GM18507 (cell line): ENCODE results near the gene OSTF1.

ENCODE experiments used
- DNase-seq: peaks from one replicate; pipeline ENCODE4 v3.0.0; 2011; ENCODE audit warnings: low read depth; ENCODE audit not compliant: insufficient read length; ENCODE audit errors: extremely low spot score
- FAIRE-seq: peaks from 2 replicates; lab custom pipeline; 2011; peaks lifted over from hg19 to GRCh38; lab: Jason Lieb, UNC

The OSTF1 gene

GRCh38 chr9:75148561-75148960 is 60.2 kb downstream of the OSTF1 start:
- DNase-seq = no peak

GRCh38 chr9:75149841-75150241 is 61.5 kb downstream of the OSTF1 start:
- peak; percentile 15 for FAIRE-seq
- no peak for DNase-seq

More at GRCh38 chr9:75148561-75148960, 60.2 kb downstream of the OSTF1 start:
- no peak for FAIRE-seq

GRCh38 chr9:75150512-75150911 is 62.2 kb downstream of the OSTF1 start:
- no peak for DNase-seq
- FAIRE-seq = no peak

- DNase-seq (no peak), FAIRE-seq (peak; percentile 54)
Measured at GRCh38 chr9:75152416-75152815, 64.1 kb downstream of the OSTF1 start.

GRCh38 chr9:75156858-75157257 is 68.5 kb downstream of the OSTF1 start:
- no peak for DNase-seq
- FAIRE-seq = no peak

GRCh38 chr9:75161116-75161857 is 73.0 kb downstream of the OSTF1 start:
- no peak for FAIRE-seq
- DNase-seq = no peak

GRCh38 chr9:75163764-75164163 is 75.5 kb downstream of the OSTF1 start:
- no peak for FAIRE-seq
- no peak for DNase-seq

GRCh38 chr9:75164573-75164972 is 76.3 kb downstream of the OSTF1 start:
- FAIRE-seq = no peak
- no peak for DNase-seq

GRCh38 chr9:75167281-75167680 is 79.0 kb downstream of the OSTF1 start:
- FAIRE-seq (no peak), DNase-seq (no peak)

GRCh38 chr9:75168270-75169178 is 80.2 kb downstream of the OSTF1 start:
- no peak for FAIRE-seq
- DNase-seq = no peak

GRCh38 chr9:75169623-75170022 is 81.3 kb downstream of the OSTF1 start:
- FAIRE-seq (no peak), DNase-seq (no peak)

GRCh38 chr9:75170898-75171360 is 82.6 kb downstream of the OSTF1 start:
- no peak for DNase-seq
- FAIRE-seq = no peak

GRCh38 chr9:75175395-75175794 is 87.1 kb downstream of the OSTF1 start:
- FAIRE-seq = no peak
- DNase-seq = no peak

GRCh38 chr9:75176037-75176436 is 87.7 kb downstream of the OSTF1 start:
- FAIRE-seq (no peak), DNase-seq (no peak)

GRCh38 chr9:75181750-75182149 is 93.4 kb downstream of the OSTF1 start:
- DNase-seq (no peak), FAIRE-seq (no peak)

- FAIRE-seq (no peak), DNase-seq (no peak)
Measured at GRCh38 chr9:75183306-75183705, 95.0 kb downstream of the OSTF1 start.

- FAIRE-seq (no peak), DNase-seq (no peak)
Measured at GRCh38 chr9:75184471-75184870, 96.2 kb downstream of the OSTF1 start.

GRCh38 chr9:75185585-75186170 is 97.4 kb downstream of the OSTF1 start:
- peak; percentile 88 for FAIRE-seq
- DNase-seq = no peak

- FAIRE-seq (peak; percentile 49), DNase-seq (no peak)
Measured at GRCh38 chr9:75186767-75187380, 98.6 kb downstream of the OSTF1 start.

- FAIRE-seq (no peak), DNase-seq (no peak)
Measured at GRCh38 chr9:75188756-75189155, 100.4 kb downstream of the OSTF1 start.
